ENCODE results near the gene PTMS.

DNA sequence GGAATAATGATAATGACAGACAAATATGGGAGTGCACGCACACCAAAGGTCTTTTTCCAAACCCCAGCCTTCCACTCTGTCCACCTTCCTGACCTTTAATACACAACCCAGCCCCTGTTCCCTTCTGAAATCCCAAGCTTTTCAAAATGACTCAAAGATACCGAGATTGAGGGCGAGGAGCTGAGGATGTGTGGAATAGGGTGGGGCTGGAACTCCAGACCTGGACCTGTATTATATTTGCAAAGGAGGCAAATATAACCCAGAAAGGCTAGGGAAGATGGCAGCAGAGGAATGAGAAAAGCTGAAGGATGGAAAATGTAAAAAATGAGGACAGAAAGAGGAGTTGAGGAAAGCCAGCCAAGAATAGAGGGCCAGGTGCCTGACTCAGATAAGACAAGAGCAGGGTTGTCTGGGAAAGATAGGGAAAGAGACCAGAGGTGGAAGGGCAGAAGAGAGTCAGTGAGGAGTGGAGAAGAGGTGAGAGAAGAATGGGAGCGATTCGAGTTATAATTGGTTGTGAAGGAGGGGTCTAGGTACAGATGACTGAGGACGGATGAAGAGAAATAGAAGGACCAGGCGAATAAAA, 1.0 kb upstream of the PTMS start:
- TF ChIP-seq, protein P1, sequence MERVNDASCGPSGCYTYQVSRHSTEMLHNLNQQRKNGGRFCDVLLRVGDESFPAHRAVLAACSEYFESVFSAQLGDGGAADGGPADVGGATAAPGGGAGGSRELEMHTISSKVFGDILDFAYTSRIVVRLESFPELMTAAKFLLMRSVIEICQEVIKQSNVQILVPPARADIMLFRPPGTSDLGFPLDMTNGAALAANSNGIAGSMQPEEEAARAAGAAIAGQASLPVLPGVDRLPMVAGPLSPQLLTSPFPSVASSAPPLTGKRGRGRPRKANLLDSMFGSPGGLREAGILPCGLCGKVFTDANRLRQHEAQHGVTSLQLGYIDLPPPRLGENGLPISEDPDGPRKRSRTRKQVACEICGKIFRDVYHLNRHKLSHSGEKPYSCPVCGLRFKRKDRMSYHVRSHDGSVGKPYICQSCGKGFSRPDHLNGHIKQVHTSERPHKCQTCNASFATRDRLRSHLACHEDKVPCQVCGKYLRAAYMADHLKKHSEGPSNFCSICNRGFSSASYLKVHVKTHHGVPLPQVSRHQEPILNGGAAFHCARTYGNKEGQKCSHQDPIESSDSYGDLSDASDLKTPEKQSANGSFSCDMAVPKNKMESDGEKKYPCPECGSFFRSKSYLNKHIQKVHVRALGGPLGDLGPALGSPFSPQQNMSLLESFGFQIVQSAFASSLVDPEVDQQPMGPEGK (CRISPR knock-in tag; IDR thresholded peaks at IDR 0.05; ENCODE audit: borderline replicate concordance), result no peak
- TF ChIP-seq, protein P2, sequence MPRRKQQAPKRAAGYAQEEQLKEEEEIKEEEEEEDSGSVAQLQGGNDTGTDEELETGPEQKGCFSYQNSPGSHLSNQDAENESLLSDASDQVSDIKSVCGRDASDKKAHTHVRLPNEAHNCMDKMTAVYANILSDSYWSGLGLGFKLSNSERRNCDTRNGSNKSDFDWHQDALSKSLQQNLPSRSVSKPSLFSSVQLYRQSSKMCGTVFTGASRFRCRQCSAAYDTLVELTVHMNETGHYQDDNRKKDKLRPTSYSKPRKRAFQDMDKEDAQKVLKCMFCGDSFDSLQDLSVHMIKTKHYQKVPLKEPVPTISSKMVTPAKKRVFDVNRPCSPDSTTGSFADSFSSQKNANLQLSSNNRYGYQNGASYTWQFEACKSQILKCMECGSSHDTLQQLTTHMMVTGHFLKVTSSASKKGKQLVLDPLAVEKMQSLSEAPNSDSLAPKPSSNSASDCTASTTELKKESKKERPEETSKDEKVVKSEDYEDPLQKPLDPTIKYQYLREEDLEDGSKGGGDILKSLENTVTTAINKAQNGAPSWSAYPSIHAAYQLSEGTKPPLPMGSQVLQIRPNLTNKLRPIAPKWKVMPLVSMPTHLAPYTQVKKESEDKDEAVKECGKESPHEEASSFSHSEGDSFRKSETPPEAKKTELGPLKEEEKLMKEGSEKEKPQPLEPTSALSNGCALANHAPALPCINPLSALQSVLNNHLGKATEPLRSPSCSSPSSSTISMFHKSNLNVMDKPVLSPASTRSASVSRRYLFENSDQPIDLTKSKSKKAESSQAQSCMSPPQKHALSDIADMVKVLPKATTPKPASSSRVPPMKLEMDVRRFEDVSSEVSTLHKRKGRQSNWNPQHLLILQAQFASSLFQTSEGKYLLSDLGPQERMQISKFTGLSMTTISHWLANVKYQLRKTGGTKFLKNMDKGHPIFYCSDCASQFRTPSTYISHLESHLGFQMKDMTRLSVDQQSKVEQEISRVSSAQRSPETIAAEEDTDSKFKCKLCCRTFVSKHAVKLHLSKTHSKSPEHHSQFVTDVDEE (CRISPR knock-in tag; IDR thresholded peaks at IDR 0.05), result no peak
- TF ChIP-seq ESRRG (CRISPR knock-in tag; IDR thresholded peaks at IDR 0.05), result no peak

Measured in SK-N-SH treated with all-trans-retinoic acid at 6 μM for 48 hours (cell line).